Measurements from ENCODE around the gene G6PC3.

GRCh38 chr17:44112284-44113280 is 42.0 kb downstream of the G6PC3 start:
- TF ChIP-seq, protein P1, sequence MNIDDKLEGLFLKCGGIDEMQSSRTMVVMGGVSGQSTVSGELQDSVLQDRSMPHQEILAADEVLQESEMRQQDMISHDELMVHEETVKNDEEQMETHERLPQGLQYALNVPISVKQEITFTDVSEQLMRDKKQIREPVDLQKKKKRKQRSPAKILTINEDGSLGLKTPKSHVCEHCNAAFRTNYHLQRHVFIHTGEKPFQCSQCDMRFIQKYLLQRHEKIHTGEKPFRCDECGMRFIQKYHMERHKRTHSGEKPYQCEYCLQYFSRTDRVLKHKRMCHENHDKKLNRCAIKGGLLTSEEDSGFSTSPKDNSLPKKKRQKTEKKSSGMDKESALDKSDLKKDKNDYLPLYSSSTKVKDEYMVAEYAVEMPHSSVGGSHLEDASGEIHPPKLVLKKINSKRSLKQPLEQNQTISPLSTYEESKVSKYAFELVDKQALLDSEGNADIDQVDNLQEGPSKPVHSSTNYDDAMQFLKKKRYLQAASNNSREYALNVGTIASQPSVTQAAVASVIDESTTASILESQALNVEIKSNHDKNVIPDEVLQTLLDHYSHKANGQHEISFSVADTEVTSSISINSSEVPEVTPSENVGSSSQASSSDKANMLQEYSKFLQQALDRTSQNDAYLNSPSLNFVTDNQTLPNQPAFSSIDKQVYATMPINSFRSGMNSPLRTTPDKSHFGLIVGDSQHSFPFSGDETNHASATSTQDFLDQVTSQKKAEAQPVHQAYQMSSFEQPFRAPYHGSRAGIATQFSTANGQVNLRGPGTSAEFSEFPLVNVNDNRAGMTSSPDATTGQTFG (tag by site-specific recombination; IDR thresholded peaks at IDR 0.05; ENCODE audit: borderline replicate concordance), result no peak
- TF ChIP-seq YY1 (tag by site-specific recombination; IDR thresholded peaks at IDR 0.05) (no peak), CTCF (tag by site-specific recombination; IDR thresholded peaks at IDR 0.05) (no peak), ZBTB21 (tag by site-specific recombination; IDR thresholded peaks at IDR 0.05) (no peak), ZNF423 (tag by site-specific recombination; IDR thresholded peaks at IDR 0.05) (no peak), ZNF266 (tag by site-specific recombination; IDR thresholded peaks at IDR 0.05; ENCODE audit: low read depth) (no peak), ZNF274 (IDR thresholded peaks at IDR 0.05; ENCODE audit: low read length) (no peak), ZNF274 (tag by site-specific recombination; IDR thresholded peaks at IDR 0.05; ENCODE audit: borderline replicate concordance) (no peak), ZNF514 (tag by site-specific recombination; IDR thresholded peaks at IDR 0.05) (no peak)
